Spleen (tissue), 11 donors: Measurements from ENCODE around the gene SORL1. TPM values are rescaled to one million over a fixed set of nuclear protein-coding genes. Genes with fewer than 3 reads are reported as not detected.
A peak's percentile ranks its signal among the peaks of the same experiment; 100 is the strongest.

ENCODE experiments used
- DNase-seq: peaks from one replicate; pipeline ENCODE4 v3.0.0-alpha.2; 2020
- H3K27ac ChIP-seq, 8 donors: fragments of 200-600 bp; sonication (generic) in 7 of 8; 1 replicate in 4 of 8; 2 replicates in 4 of 8; pipeline versions ENCODE4 v1.5.0 to v1.8.0; 2016 to 2021; ENCODE audit warnings: inconsistent platforms in 4 of 8, mild to moderate bottlenecking in 4 of 8, moderate library complexity in 1 of 8
- H3K27me3 ChIP-seq, 7 donors: fragments of 200-600 bp; sonication (generic) in 6 of 7; replicated peaks in 1 of 7; 1 replicate in 4 of 7; 2 replicates in 3 of 7; pipeline versions ENCODE4 v1.5.0 to v1.8.0; 2016 to 2021; ENCODE audit warnings: inconsistent platforms in 3 of 7, mild to moderate bottlenecking in 1 of 7
- H3K36me3 ChIP-seq, 6 donors: fragments of 200-600 bp; sonication (generic) in 5 of 6; 1 replicate in 4 of 6; 2 replicates in 2 of 6; pipeline versions ENCODE4 v1.5.0 to v1.8.0; 2016 to 2021; ENCODE audit warnings: inconsistent platforms in 2 of 6
- H3K4me1 ChIP-seq, 6 donors: fragments of 200-600 bp; sonication (generic) in 5 of 6; 1 replicate in 3 of 6; 2 replicates in 3 of 6; pipeline versions ENCODE4 v1.5.0 to v1.8.0; 2016 to 2021; ENCODE audit warnings: inconsistent platforms in 3 of 6
- H3K4me3 ChIP-seq, 8 donors: fragments of 200-600 bp; sonication (generic) in 7 of 8; 1 replicate in 4 of 8; 2 replicates in 4 of 8; pipeline versions ENCODE4 v1.5.0 to v1.8.0; 2016 to 2021; ENCODE audit warnings: inconsistent platforms in 4 of 8, mild to moderate bottlenecking in 4 of 8, moderate library complexity in 2 of 8
- H3K9me3 ChIP-seq, 8 donors: fragments of 200-600 bp; sonication (generic) in 7 of 8; 1 replicate in 4 of 8; 2 replicates in 4 of 8; pipeline versions ENCODE4 v1.5.0 to v1.8.0; 2016 to 2021; ENCODE audit warnings: inconsistent platforms in 4 of 8
- CTCF ChIP-seq, 11 experiments: fragments of 200-600 bp in 7 of 11; fragments of 450-650 bp in 4 of 11; sonication (generic) in 4 of 11; IDR thresholded peaks in 8 of 11; conservative IDR thresholded peaks in 3 of 11; 1 replicate in 7 of 11; 2 replicates in 4 of 11; pipeline versions ENCODE4 v1.4.0 to v1.8.0; 2016 to 2021; ENCODE audit warnings: antibody characterized with exemption in 11 of 11, inconsistent platforms in 4 of 11, mild to moderate bottlenecking in 1 of 11
- POLR2A ChIP-seq, 3 donors: fragments of 450-650 bp; IDR thresholded peaks; one replicate each; pipeline ENCODE4 v1.5.1; 2017; ENCODE audit warnings: antibody characterized with exemption in 3 of 3, mild to moderate bottlenecking in 1 of 3
- POLR2AphosphoS5 ChIP-seq, 3 donors: sonication (generic); formaldehyde crosslinking; IDR thresholded peaks; one replicate each; pipeline ENCODE4 v1.5.1; 2017; ENCODE audit warnings: antibody characterized with exemption in 3 of 3
- WGBS, 5 donors: extraction: QIAGEN DNeasy Blood & Tissue Kit in 3 of 5; methylation state at CpG; one replicate each; pipeline versions ENCODE4 v1.1.5 to v1.1.7; 2013 to 2018; 5-methylcytosine and 5-hydroxymethylcytosine counted together
- intact Hi-C: fragments of 100-400 bp; cut with DNase I; formaldehyde crosslinking; loops from one replicate; pipeline ENCODE4 v1.15.0; 2023; ENCODE audit warnings: low total_unique reads
- polyA plus RNA-seq, 3 donors: library from polyadenylated mRNA; stranded (reverse); fragments of 200-250 nt; gene quantifications; one replicate each; pipeline ENCODE4 v1.2.1, GENCODE V29; 2013
- total RNA-seq, 7 donors: library from RNA; depleted of rRNA in 3 of 7; stranded (reverse); fragments of >200 nt in 3 of 7; fragmentation: NEBNext Ultra II Directional in 4 of 7; extraction: Animal tissue kit (Norgen Biotek cat#: 25700) in 4 of 7; gene quantifications; one replicate each; pipeline versions ENCODE4 v1.1.0 to v1.2.1, GENCODE V29; 2016 to 2021
- donor health status: healthy with polysubstance abuse.
- donor health status: DM: no; HTN: no; CAD: no; lungs with moderate emphysema.
- donor health status: DM: no; HTN: no; CAD: no.
- donor health status: Bipolar disorder and iron deficiency.
- donor health status: healthy.
- donor health status: DM: no; HTN: no; CAD: no.
- donor health status: DM: yes; HTN: yes; CAD: no.

Gene SORL1
- total and polyA plus RNA-seq, 10 donors, result 3.8 to 328 (median 148) TPM

DNA sequence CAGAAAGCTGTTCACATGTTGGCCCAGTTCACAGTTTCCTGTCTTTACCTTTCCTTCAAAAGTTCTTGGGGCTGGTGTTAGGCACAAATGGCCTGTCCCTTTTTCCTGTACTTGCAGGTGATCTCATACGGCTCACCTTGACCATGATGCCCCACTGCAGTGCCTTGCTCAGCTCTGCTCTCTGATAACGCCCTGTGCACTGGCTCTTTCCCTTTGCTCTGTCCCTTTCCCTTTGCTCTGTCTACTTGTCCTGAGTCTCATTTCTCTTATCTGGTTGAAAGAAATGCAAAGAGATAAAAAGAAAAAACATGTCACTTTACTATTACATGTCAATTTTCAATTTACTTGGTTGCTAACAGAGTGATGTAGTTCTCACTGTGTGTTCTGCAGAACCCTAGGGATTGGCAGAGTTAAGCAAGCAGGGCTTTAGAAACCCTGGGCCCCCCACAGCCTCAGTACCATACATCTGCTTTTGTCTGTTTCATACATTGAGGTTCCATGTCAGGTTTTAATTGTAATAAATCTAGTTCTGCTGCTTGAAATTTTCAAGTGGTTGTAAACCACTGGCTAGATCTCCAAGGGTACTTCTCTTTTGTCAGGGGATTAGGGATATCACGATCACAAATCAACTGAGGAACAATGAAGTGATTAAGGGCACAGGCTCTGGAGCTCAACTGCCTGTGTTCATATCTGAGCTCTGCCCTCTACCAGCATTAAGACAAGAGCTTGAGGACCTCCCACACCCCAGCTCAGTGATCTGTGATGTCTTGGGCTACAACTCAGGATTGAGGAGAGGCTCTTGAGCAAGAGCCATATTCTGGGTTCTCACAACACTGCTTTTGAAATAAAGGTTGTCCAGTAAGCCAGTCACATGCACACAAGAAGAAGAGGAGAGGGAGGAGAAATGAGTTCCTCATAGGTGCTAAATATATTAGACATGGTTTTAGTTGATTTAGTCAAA lies 16.3 kb upstream of the SORL1 start:
- 51 to 80% (median 62%) methylated on average over 3 of the region's 3 CpGs for WGBS, 5 donors
- intact Hi-C loops, result no loop called here
- TF ChIP-seq POLR2AphosphoS5 (IDR thresholded peaks at IDR 0.05), result peak in 1 of 3 donors; percentile 57
- no peak for TF ChIP-seq CTCF (IDR thresholded peaks at IDR 0.05 in 8 of 11, conservative IDR thresholded peaks at IDR 0.05 in 3 of 11)
- TF ChIP-seq POLR2A (IDR thresholded peaks at IDR 0.05), result no peak
- Histone ChIP-seq H3K9me3 (no peaks in the 10 kb centered on the region), H3K27me3 (no peaks in the 10 kb centered on the region), H3K27ac (peak overlapping the region in 7 of 8 donors; percentile 55 to 90 (median 81)), H3K36me3 (no peaks in the 10 kb centered on the region), H3K4me3 (peak overlapping the region in 1 of 8 donors; percentile 28), H3K4me1 (peaks cover 0 to 52% (median 18%) of the 10 kb centered on the region in 6 donors)
- no peak for DNase-seq

DNA sequence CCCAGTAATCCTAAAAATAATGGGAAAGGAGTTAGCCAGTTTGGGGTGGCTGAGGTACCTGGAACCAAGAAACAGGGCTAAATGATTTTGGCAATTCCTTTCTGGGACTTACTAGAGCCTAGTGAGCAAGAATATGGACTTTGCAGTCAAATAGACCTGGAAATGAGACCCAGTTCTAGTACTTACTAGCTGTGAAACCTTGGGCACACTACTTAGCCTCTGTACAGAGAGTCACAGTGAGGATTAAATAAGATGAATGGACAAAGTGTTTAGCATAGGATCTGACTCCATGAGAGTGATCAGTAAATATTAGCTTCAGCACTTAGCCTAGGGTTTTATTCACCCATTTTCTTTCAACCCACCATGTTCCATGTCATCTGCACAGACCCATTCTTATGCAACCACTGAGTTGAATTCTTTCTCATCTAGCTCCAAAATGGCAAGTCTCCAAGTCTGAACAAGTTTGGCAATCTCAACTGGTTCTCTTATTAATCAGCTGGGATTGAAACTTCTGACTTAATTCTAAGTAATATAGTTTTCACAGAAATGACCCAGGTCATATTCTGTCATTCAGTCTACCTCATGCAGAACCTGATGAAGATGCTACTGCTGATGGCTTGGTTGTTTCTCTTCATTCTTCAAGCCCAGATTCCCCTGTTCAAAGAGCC lies 15.0 kb upstream of the SORL1 start:
- Histone ChIP-seq H3K27me3 (no peaks in the 10 kb centered on the region), H3K36me3 (no peaks in the 10 kb centered on the region), H3K4me1 (peaks cover 0 to 52% (median 18%) of the 10 kb centered on the region in 6 donors), H3K4me3 (peak overlapping the region in 1 of 8 donors; percentile 28), H3K27ac (peak overlapping the region in 7 of 8 donors; percentile 55 to 90 (median 81)), H3K9me3 (no peaks in the 10 kb centered on the region)
- TF ChIP-seq POLR2A (IDR thresholded peaks at IDR 0.05) (no peak), POLR2AphosphoS5 (IDR thresholded peaks at IDR 0.05) (no peak)
- DNase-seq, result no peak
- intact Hi-C loops, result no loop called here

- DNase-seq, result no peak
- Histone ChIP-seq H3K36me3 (no peaks in the 10 kb centered on the region), H3K27me3 (no peaks in the 10 kb centered on the region), H3K9me3 (no peaks in the 10 kb centered on the region), H3K4me1 (peaks cover 0 to 52% (median 18%) of the 10 kb centered on the region in 6 donors), H3K4me3 (peak overlapping the region in 1 of 8 donors; percentile 17), H3K27ac (peak overlapping the region in 7 of 8 donors; percentile 23 to 90 (median 81))
- TF ChIP-seq POLR2AphosphoS5 (IDR thresholded peaks at IDR 0.05) (no peak), CTCF (IDR thresholded peaks at IDR 0.05 in 8 of 11, conservative IDR thresholded peaks at IDR 0.05 in 3 of 11) (no peak), POLR2A (IDR thresholded peaks at IDR 0.05) (no peak)
- 46 to 73% (median 68%) methylated on average over 4 of the region's 4 CpGs for WGBS, 5 donors
- intact Hi-C loops, result no loop called here
These were observed 14.4 kb upstream of the SORL1 start for GRCh38 chr11:121437686-121438078.

- TF ChIP-seq POLR2A (IDR thresholded peaks at IDR 0.05), result no peak
- no peak for TF ChIP-seq POLR2AphosphoS5 (IDR thresholded peaks at IDR 0.05)
- no peak for TF ChIP-seq CTCF (IDR thresholded peaks at IDR 0.05 in 8 of 11, conservative IDR thresholded peaks at IDR 0.05 in 3 of 11)
- H3K36me3 ChIP-seq, result no peaks in the 10 kb centered on the region
- H3K9me3 ChIP-seq, result no peaks in the 10 kb centered on the region
- DNase-seq, result no peak
- H3K27me3 ChIP-seq, result no peaks in the 10 kb centered on the region
- H3K27ac ChIP-seq, result peak overlapping the region in 2 of 8 donors; percentile 87 to 90
- intact Hi-C loops, result no loop called here
- no peak overlapping the region for H3K4me3 ChIP-seq
- peaks cover 0 to 47% (median 18%) of the 10 kb centered on the region in 6 donors for H3K4me1 ChIP-seq
- 87 to 97% (median 93%) methylated on average over 4 of the region's 4 CpGs for WGBS, 5 donors
These were observed 12.8 kb upstream of the SORL1 start for GRCh38 chr11:121439337-121439736.
